A673 (cell line): ENCODE results near the gene DAPK2. TPM values are rescaled to one million over a fixed set of nuclear protein-coding genes. Genes with fewer than 3 reads are reported as not detected.
"Not testable (repeated sequence)": the region's sequence is repeated elsewhere in the genome, so short reads cannot be mapped to it uniquely, and the experiment has no call there.

Source experiments
- BruUV-seq: library from RNA; stranded (reverse); fragments of 400-500 nt; replicated peaks from 2 replicates; lab custom pipeline; 2021; lab: Mats Ljungman, UMichigan
- CTCF ChIA-PET: fragments of 300-600 bp; sonication (Branson Sonifier 250); formaldehyde crosslinking; loops from one replicate; lab custom pipeline; 2022; ENCODE audit warnings: antibody characterized with exemption; lab: Charles Lee
- POLR2A ChIA-PET: fragments of 300-600 bp; sonication (Branson Sonifier 250); formaldehyde crosslinking; loops from one replicate; lab custom pipeline; 2022; ENCODE audit warnings: antibody characterized with exemption; ENCODE audit not compliant: low non-redundant PET; lab: Charles Lee
- DNase-seq: peaks from one replicate; pipeline ENCODE4 v3.0.0-alpha.2; 2015; ENCODE audit warnings: low spot score
- H3K27ac ChIP-seq: fragments of 200-600 bp; sonication (generic); 2 replicates; pipeline ENCODE4 v1.5.1; 2016; ENCODE audit warnings: mixed run types, low read depth, mild to moderate bottlenecking, mixed read lengths, antibody characterized with exemption, low read length; ENCODE audit not compliant: poor library complexity, severe bottlenecking
- H3K27me3 ChIP-seq: fragments of 200-600 bp; sonication (generic); replicated peaks from 2 replicates; pipeline ENCODE4 v1.6.1; 2017; ENCODE audit warnings: mixed run types, low read depth, mild to moderate bottlenecking, mixed read lengths, antibody characterized with exemption, low read length; ENCODE audit not compliant: insufficient read depth, poor library complexity
- H3K36me3 ChIP-seq: fragments of 200-600 bp; sonication (generic); 2 replicates; pipeline ENCODE4 v1.6.1; 2016; ENCODE audit warnings: mixed run types, mild to moderate bottlenecking, mixed read lengths, antibody characterized with exemption, low read length; ENCODE audit not compliant: insufficient read depth, poor library complexity, severe bottlenecking
- H3K4me1 ChIP-seq: fragments of 200-600 bp; sonication (generic); 2 replicates; pipeline ENCODE4 v1.6.1; 2017; ENCODE audit warnings: mixed run types, mild to moderate bottlenecking, mixed read lengths, antibody characterized with exemption, low read length; ENCODE audit not compliant: insufficient read depth, poor library complexity, severe bottlenecking
- H3K4me3 ChIP-seq: fragments of 200-600 bp; sonication (generic); 2 replicates; pipeline ENCODE4 v1.5.1; 2016; ENCODE audit warnings: low read depth, mixed run types, mild to moderate bottlenecking, mixed read lengths, low read length; ENCODE audit not compliant: poor library complexity, severe bottlenecking
- H3K9me3 ChIP-seq: fragments of 200-600 bp; sonication (generic); 2 replicates; pipeline ENCODE4 v1.6.1; 2016; ENCODE audit warnings: mixed run types, low read depth, mild to moderate bottlenecking, mixed read lengths, antibody characterized with exemption, low read length; ENCODE audit not compliant: poor library complexity, severe bottlenecking
- CTCF ChIP-seq: fragments of 300-800, 200-600 bp; sonication (generic); conservative IDR thresholded peaks from 2 replicates; pipeline ENCODE4 v1.5.1; 2017; ENCODE audit warnings: low read depth, mild to moderate bottlenecking, antibody characterized with exemption, low read length, moderate library complexity, mixed read lengths
- EZH2 ChIP-seq: fragments of 200-600 bp; sonication (generic); IDR thresholded peaks from 2 replicates; pipeline ENCODE4 v1.6.1; 2017; ENCODE audit warnings: borderline replicate concordance, low read depth, mild to moderate bottlenecking, mixed read lengths, antibody characterized with exemption, low read length; ENCODE audit not compliant: poor library complexity, severe bottlenecking
- intact Hi-C: fragments of 100-400 bp; cut with micrococcal nuclease; formaldehyde crosslinking; loops from one replicate; pipeline ENCODE4 v1.10.0; 2022; ENCODE audit not compliant: unreplicated experiment
- total RNA-seq: library from RNA; stranded (reverse); gene quantifications from 2 replicates; pipeline ENCODE4 v1.2.3, GENCODE V29; 2021

The DAPK2 gene
- total RNA-seq, 1 experiment from 2014 or later, result 19.2 TPM

GRCh38 chr15:63968122-63968524, 78.2 kb downstream of the DAPK2 start:
- no peak for DNase-seq

GRCh38 chr15:63967616-63968015, 78.7 kb downstream of the DAPK2 start:
- H3K36me3 ChIP-seq, result no peaks in the 10 kb centered on the region
- no peaks in the 10 kb centered on the region for H3K4me1 ChIP-seq
- BruUV-seq, result no TSS peak
- DNase-seq, result no peak
- no peak overlapping the region for H3K4me3 ChIP-seq
- no peak overlapping the region for H3K27ac ChIP-seq
- no peaks in the 10 kb centered on the region for H3K9me3 ChIP-seq
- no peak for TF ChIP-seq EZH2
- CTCF ChIA-PET, result interaction anchor here (0.7 kb wide), 1 partner anchor 44 kb away, joined by 3 read pairs; no protein-coding TSS in a partner anchor
- H3K27me3 ChIP-seq, result no peaks in the 10 kb centered on the region
- POLR2A ChIA-PET, result no interaction called here
- intact Hi-C loops, result no loop called here

More at GRCh38 chr15:63968122-63968524, 78.2 kb downstream of the DAPK2 start:
- Histone ChIP-seq H3K27ac (no peak overlapping the region), H3K4me1 (peaks cover 2% of the 10 kb centered on the region), H3K36me3 (no peaks in the 10 kb centered on the region), H3K4me3 (no peak overlapping the region), H3K27me3 (no peaks in the 10 kb centered on the region), H3K9me3 (no peaks in the 10 kb centered on the region)
- intact Hi-C loops, result no loop called here
- ChIA-PET POLR2A (no interaction called here), CTCF (interaction anchor here (0.8 kb wide), 1 partner anchor 78 kb away, joined by 3 read pairs; no protein-coding TSS in a partner anchor)
- TF ChIP-seq CTCF (no peak), EZH2 (no peak)
- BruUV-seq, result no TSS peak

- H3K4me1 ChIP-seq, BruUV-seq, CTCF ChIA-PET, H3K36me3 ChIP-seq, H3K27ac ChIP-seq, intact Hi-C loops, POLR2A ChIA-PET, H3K27me3 ChIP-seq, H3K4me3 ChIP-seq, DNase-seq, H3K9me3 ChIP-seq: not testable (repeated sequence)
Observed at GRCh38 chr15:63962947-63963721, 83.2 kb downstream of the DAPK2 start.

GRCh38 chr15:63953524-63953923, 92.8 kb downstream of the DAPK2 start:
- CTCF ChIA-PET, result no interaction called here
- DNase-seq, result no peak
- no peaks in the 10 kb centered on the region for H3K27me3 ChIP-seq
- intact Hi-C loops, result no loop called here
- POLR2A ChIA-PET, result no interaction called here
- TF ChIP-seq CTCF (no peak), EZH2 (no peak)
- no TSS peak for BruUV-seq
- no peak overlapping the region for H3K27ac ChIP-seq
- H3K4me3 ChIP-seq, result no peak overlapping the region
- H3K9me3 ChIP-seq, result no peaks in the 10 kb centered on the region
- H3K4me1 ChIP-seq, result no peaks in the 10 kb centered on the region
- H3K36me3 ChIP-seq, result no peaks in the 10 kb centered on the region
